ENCODE data around the gene ASF1B.

ASF1B gene

DNA sequence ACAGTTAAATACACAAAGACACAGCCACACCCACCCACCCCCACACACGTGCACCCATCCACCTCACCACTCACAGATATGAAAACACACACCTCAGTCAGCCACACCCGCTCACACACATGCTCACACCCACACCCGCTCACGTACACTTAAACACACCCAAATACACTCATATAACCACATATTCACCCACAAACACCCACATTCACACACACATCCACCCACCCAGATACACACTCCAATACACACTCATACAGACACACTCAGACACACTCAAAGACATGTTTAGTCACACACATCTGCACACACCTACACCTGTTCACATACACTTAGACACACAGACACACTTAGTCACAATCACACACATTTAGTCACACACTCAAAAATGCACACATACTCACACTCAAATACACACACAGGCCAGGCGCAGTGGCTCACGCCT lies 39.0 kb upstream of the ASF1B start:
- DNase-seq (ENCODE audit: low spot score), result no peak
- H3K4me3 ChIP-seq, result no peak overlapping the region
- TF ChIP-seq, protein P1, sequence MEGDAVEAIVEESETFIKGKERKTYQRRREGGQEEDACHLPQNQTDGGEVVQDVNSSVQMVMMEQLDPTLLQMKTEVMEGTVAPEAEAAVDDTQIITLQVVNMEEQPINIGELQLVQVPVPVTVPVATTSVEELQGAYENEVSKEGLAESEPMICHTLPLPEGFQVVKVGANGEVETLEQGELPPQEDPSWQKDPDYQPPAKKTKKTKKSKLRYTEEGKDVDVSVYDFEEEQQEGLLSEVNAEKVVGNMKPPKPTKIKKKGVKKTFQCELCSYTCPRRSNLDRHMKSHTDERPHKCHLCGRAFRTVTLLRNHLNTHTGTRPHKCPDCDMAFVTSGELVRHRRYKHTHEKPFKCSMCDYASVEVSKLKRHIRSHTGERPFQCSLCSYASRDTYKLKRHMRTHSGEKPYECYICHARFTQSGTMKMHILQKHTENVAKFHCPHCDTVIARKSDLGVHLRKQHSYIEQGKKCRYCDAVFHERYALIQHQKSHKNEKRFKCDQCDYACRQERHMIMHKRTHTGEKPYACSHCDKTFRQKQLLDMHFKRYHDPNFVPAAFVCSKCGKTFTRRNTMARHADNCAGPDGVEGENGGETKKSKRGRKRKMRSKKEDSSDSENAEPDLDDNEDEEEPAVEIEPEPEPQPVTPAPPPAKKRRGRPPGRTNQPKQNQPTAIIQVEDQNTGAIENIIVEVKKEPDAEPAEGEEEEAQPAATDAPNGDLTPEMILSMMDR (IDR thresholded peaks at IDR 0.05), result no peak
- H3K27ac ChIP-seq, result no peak overlapping the region

- no peak for DNase-seq (ENCODE audit: low spot score)
- Histone ChIP-seq H3K4me3 (no peak overlapping the region), H3K27ac (no peak overlapping the region)
- TF ChIP-seq, protein P1 (IDR thresholded peaks at IDR 0.05), result no peak
Measured at GRCh38 chr19:14174883-14175282, 38.5 kb upstream of the ASF1B start.

DNA sequence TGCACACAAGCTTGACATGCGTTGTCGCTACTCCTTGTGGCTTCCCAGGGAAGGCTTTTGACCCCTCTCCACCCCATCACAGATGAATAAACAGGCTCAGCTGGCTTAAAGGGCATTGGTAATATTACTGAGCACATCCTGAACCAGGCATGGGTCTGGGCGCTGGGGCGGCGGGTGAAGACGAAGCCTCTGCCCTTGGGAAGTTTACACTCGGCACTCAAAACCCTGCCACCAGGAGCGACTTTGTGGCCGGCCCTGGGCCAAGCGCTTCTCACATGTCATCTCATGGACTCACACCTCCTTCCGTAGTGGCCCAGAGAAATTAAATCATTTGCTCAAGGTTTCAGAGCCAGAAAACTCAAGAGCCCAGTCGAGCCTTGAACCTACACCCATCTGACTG lies 32.6 kb upstream of the ASF1B start:
- TF ChIP-seq, protein P1 (IDR thresholded peaks at IDR 0.05), result no peak
- no peak for DNase-seq (ENCODE audit: low spot score)
- Histone ChIP-seq H3K4me3 (no peak overlapping the region), H3K27ac (no peak overlapping the region)

GRCh38 chr19:14168259-14168972 lies 32.0 kb upstream of the ASF1B start:
- no peak overlapping the region for H3K27ac ChIP-seq
- TF ChIP-seq, protein P1 (IDR thresholded peaks at IDR 0.05), result no peak
- H3K4me3 ChIP-seq, result no peak overlapping the region
- DNase-seq (ENCODE audit: low spot score), result no peak

GRCh38 chr19:14167576-14168138 lies 31.3 kb upstream of the ASF1B start:
- Histone ChIP-seq H3K4me3 (peak overlapping the region; percentile 47), H3K27ac (peak overlapping the region in 1 of 2 donors; percentile 41)
- TF ChIP-seq, protein P1 (IDR thresholded peaks at IDR 0.05), result no peak
- DNase-seq (ENCODE audit: low spot score), result no peak

DNA sequence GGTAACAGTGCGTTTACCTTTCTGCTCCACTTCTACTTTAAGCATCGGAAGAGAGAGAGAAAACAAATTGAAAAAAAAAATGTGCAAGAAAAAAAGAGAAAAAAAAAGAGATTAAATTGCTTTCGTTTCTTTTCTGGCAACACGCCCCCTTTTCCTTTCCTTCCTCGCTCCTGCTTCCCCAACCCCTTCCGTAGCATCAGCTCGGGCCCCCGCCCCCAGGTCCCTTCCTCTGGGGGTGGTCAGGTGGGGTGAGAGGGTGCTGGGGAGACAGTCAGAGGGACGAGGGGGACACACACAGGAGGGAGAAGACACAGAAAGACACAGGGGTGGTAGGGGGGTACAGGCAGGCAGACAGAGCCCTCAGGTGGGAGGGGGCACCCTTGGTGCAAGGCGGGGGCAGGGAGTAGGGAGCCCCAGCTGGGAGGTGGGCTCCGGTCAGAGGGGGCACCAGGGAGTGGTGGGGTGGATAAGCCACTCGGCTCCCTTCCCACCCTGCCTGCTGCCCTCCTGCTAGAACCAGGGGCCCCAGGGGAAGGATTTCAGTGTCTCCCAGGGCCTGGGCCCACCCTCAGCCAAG lies 30.7 kb upstream of the ASF1B start:
- Histone ChIP-seq H3K4me3 (peak overlapping the region; percentile 47), H3K27ac (peak overlapping the region in 1 of 2 donors; percentile 41)
- no peak for DNase-seq (ENCODE audit: low spot score)
- TF ChIP-seq, protein P1 (IDR thresholded peaks at IDR 0.05), result no peak
